HG03139 (cell line): ENCODE data around the gene LHX3.

Source experiments
- ATAC-seq: cut with Tn5 transposase; IDR thresholded peaks from one replicate; pipeline ENCODE4 v1.9.1; 2021; ENCODE audit not compliant: unreplicated experiment

LHX3 gene

DNA sequence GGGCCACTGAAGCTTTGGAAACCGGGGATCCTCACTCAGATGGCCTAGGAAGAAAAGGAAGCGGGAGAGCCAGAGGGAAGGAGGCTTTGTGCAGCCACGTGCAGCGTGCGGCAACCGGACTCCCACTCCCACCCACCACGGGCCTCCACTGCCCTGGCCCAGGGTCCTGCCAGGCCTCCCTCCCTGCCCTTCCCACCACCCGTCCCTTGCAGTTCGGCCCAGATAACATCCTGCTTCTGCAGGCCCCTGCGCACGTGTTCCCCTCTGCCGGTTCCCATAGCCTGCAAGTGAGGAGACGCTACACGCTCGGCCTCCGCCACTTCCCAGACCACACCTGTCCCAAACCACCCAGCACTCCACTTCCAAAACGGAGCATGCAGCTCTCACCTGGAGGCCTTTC lies 4.3 kb upstream of the LHX3 start:
- ATAC-seq: no peak

- no peak for ATAC-seq
Observed at GRCh38 chr9:136208675-136209074, 3.7 kb upstream of the LHX3 start.

DNA sequence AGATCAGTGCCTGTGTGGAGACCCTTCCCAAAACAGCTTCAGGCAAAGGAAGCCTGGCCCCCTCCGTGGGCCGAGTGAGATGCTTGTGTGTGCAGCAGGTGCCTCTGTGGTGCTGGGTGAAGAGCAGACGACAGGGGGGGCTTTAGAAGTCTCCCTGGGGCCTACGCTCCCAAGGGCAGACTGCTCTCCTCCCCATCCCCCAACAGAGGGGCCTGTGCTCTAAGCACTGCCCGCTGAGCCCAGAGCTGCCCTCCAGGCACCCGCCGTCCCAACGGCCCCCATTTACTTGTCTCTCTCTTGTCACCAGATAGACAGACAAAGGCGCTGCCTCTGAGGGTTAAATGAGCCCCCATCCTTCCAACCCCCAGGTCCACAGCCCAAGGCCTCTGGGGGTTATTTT lies 2.7 kb upstream of the LHX3 start:
- no peak for ATAC-seq

- no peak for ATAC-seq
Observed at GRCh38 chr9:136206602-136207275, 1.8 kb upstream of the LHX3 start.

- ATAC-seq: no peak
Observed at GRCh38 chr9:136205707-136205992, 722 bp upstream of the LHX3 start.

- no peak for ATAC-seq
Observed at GRCh38 chr9:136204145-136204805, 653 bp downstream of the LHX3 start.

GRCh38 chr9:136203408-136204144 lies 1.4 kb downstream of the LHX3 start:
- no peak for ATAC-seq

DNA sequence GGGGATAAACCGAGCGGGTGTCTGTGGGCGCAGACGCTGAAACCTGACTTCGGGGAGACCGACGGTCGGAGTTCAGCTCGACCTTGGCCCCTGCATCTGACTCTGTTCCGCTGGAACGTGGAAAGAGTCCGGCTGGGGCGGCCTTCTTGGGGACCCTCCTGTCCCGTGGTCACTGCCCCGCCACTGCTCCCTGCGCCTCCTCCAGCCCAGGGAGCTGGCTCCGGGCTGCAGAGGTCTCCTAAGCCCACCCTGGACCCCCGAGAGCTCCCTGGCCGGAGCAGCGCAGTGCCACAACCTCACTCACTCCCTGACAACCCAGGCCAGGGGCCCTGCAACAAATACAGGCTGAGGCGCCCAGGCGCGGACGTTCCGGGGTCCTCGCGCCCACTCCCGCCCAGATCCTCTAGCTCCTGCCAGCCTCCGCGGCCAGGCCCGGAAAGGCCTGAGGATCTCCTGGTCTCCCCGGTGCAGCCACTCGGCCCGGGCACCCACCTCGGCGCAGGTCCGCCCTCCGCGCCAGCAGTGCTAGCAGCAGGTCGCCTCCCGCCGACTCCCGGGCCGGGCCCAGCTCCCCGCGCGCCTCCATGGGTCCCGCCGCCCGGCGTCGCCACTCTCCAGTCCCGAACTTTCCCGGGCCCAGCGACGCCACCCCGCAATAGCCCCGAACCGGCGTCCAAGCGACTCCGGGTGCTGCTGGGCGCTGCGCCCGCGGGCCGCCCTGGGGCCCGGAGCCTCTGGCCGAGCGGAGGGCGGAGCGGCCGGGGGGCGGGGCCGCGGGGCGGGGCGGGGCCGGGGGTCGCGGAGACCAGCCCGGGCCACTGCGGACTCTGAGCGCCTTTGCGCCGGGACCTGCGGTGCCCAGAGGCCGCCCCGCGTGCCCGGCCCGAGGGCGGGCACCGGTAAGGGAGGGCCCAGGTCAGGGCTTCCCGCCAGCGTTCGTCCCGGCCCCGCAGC lies 2.2 kb downstream of the LHX3 start:
- no peak for ATAC-seq

DNA sequence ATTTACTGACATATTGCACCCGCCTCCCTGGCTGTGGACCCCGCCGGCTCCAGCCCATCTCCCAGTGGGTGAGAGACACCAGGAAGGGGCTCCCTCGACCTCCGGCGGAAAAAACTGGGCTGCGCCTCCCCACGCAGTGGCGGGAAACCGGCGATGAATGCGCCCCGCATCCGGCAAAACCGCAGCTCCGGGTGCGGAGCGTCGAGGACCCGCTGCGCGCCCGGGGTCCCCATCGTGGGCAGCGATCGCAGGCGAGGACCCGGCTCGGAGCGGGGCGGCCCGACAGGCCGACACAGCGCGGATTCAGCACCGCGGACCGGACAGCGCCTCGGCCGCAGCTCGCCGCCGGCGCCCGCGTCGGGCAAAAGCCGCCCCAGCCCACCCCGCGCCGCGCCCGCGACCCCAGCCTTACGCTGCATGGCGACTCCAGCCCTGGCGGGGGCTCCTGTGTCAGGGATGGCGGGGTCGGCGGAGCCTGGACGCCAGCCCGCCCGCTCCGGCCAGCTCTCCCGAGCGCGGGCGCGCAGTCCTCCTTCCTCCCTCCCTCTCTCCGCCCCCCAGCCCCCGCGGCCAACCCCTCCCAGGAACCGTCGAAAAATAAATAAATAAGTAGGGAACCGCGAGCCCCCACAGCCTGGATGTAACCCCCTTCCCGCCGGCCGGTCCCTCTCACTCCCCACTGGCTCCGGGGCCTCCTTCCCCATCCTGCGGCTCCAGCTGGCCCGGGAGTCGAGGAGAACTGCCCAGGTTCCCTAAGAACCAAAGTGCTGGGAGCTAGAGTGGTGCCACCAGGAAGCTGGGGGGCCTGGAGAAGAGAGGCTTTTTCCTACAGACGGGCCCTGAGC lies 3.1 kb downstream of the LHX3 start:
- no peak for ATAC-seq

DNA sequence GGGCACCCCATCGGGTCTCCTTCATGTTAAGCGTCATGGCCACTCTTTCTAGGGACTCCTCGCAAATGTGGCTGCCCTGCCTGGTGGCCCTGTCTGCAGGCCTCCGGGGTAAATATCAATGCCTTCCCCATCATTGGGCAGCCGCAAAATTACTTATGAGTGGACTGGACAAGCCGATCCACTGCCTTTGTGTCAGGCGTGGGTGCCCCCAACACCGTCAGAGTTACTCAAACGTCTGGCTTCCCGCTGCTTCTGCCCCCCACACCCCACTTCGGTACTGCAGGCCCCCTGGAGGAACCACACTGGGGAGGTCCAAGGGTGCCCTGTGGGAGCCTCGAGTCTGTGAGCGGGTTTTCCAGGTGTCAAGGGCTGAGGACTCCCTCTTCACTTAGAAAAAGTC lies 3.8 kb downstream of the LHX3 start:
- no peak for ATAC-seq

DNA sequence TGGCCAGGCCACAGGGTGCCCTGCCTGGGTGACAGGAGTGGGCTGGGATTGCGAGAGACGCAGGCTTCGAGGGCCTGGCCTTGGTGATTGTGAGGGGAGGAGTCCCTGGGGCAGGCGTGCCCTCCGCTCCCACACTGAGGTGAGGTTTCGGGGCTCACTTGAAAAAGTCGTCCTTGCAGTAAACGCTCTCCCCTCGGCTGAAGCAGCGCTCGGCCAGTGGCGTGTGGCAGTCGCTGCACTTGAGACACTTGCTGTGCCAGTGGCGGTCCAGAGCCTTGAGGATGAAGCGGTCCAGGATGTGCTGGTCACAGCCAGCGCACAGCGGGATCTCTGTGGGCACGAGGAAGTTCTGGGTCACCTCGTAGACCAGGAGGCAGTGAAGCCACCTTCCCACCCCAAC lies 4.5 kb downstream of the LHX3 start:
- ATAC-seq: no peak

- ATAC-seq: no peak
Observed at GRCh38 chr9:136199391-136200288, 5.3 kb downstream of the LHX3 start.

GRCh38 chr9:136198605-136199083 lies 6.3 kb downstream of the LHX3 start:
- no peak for ATAC-seq

- no peak for ATAC-seq
Observed at GRCh38 chr9:136197930-136198604, 6.9 kb downstream of the LHX3 start.

GRCh38 chr9:136197084-136197875 lies 7.6 kb downstream of the LHX3 start:
- ATAC-seq: no peak

DNA sequence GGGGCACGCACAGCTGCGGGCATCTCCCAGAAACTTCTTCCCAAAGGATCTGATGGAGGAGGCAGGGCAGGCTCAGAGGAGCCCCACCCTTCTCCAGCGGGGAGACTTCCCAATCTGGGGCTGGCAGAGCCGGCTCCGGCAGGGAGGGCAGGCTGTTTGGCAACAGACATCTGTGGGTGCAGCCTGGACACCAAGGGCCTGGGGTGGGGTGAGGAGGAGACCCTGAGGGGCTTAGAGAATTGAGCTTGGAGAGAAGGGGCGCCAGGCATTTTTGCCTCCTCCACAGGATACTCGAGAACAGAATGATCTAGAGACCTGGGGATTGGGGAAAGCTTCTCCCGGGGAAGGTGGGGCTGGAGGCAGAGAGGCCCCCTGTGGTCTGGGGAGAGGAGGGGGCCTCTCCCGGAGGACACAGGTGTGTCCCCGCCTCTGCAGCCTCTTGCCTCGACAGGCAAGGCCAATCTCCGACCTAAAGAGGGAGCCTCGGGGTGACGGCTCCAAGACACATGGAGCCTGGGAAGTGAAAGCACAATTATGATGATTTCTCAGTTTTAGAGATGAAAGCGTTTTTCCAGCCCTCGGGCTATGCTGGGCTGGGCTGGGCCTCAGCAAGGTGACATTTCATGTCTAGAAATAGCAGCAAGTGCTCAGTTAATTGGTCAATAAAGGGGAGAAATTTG lies 8.4 kb downstream of the LHX3 start:
- no peak for ATAC-seq

GRCh38 chr9:136194540-136194939 lies 10.4 kb downstream of the LHX3 start:
- ATAC-seq: no peak
